Loucy (cell line): ENCODE data around the gene ZNF792.

Experiments
- H2AFZ ChIP-seq: fragments of 200-600 bp; sonication (generic); 2 replicates; pipeline ENCODE4 v1.6.0; 2016; ENCODE audit warnings: antibody characterized with exemption, mild to moderate bottlenecking, low read length, moderate library complexity
- H3F3A ChIP-seq: fragments of 200-600 bp; 2 replicates; pipeline ENCODE4 v1.6.0; 2016; ENCODE audit warnings: antibody characterized with exemption, low read depth, mild to moderate bottlenecking
- H3K27me3 ChIP-seq: fragments of 200-600 bp; sonication (generic); 2 replicates; pipeline ENCODE4 v1.6.1; 2014; ENCODE audit warnings: low read length, mild to moderate bottlenecking; ENCODE audit not compliant: insufficient read depth, poor library complexity, severe bottlenecking
- H3K36me3 ChIP-seq: fragments of 200-600 bp; sonication (generic); 2 replicates; pipeline ENCODE4 v1.6.1; 2016; ENCODE audit warnings: low read length; ENCODE audit not compliant: insufficient read depth
- H3K4me1 ChIP-seq: fragments of 200-600 bp; sonication (generic); 2 replicates; pipeline ENCODE4 v1.5.1; 2014; ENCODE audit warnings: low read length, mild to moderate bottlenecking; ENCODE audit not compliant: insufficient read depth, poor library complexity, severe bottlenecking
- H3K4me2 ChIP-seq: fragments of 200-600 bp; sonication (generic); 2 replicates; pipeline ENCODE4 v1.6.0; 2014; ENCODE audit warnings: antibody characterized with exemption, low read length, low read depth, mild to moderate bottlenecking; ENCODE audit not compliant: poor library complexity, severe bottlenecking
- H3K4me3 ChIP-seq: fragments of 200-600 bp; sonication (generic); 2 replicates; pipeline ENCODE4 v1.5.1; 2014; ENCODE audit warnings: low read length, mild to moderate bottlenecking, mixed read lengths; ENCODE audit not compliant: poor library complexity, severe bottlenecking
- H3K79me2 ChIP-seq: fragments of 200-600 bp; sonication (generic); 2 replicates; pipeline ENCODE4 v1.6.1; 2014; ENCODE audit warnings: low read length; ENCODE audit not compliant: insufficient read depth
- H3K9ac ChIP-seq: fragments of 200-600 bp; sonication (generic); 2 replicates; pipeline ENCODE4 v1.6.0; 2014; ENCODE audit warnings: mild to moderate bottlenecking, low read depth, low read length, moderate library complexity; ENCODE audit not compliant: poor library complexity, severe bottlenecking
- H3K9me2 ChIP-seq: fragments of 200-600 bp; sonication (generic); replicated peaks from 2 replicates; pipeline ENCODE4 v1.6.1; 2016; ENCODE audit warnings: low read depth, low read length, mixed read lengths
- H3K9me3 ChIP-seq: fragments of 200-600 bp; sonication (generic); 2 replicates; pipeline ENCODE4 v1.6.1; 2014; ENCODE audit warnings: mild to moderate bottlenecking, antibody characterized with exemption, low read length, low read depth; ENCODE audit not compliant: insufficient read depth
- H4K20me1 ChIP-seq: fragments of 200-600 bp; sonication (generic); 2 replicates; pipeline ENCODE4 v1.6.0; 2014; ENCODE audit warnings: antibody characterized with exemption, low read length, mild to moderate bottlenecking; ENCODE audit not compliant: insufficient read depth, poor library complexity, severe bottlenecking
- EZH2phosphoT487 ChIP-seq: fragments of 200-600 bp; IDR thresholded peaks from 2 replicates; pipeline ENCODE4 v1.6.1; 2018; ENCODE audit warnings: antibody characterized with exemption, mild to moderate bottlenecking, moderate library complexity, borderline replicate concordance
- TF ChIP-seq, protein P1 (sequence below): fragments of 200-600 bp; sonication (generic); conservative IDR thresholded peaks from 2 replicates; pipeline ENCODE4 v1.5.1; 2014; ENCODE audit warnings: mild to moderate bottlenecking, antibody characterized with exemption, low read length

ZNF792 gene

DNA sequence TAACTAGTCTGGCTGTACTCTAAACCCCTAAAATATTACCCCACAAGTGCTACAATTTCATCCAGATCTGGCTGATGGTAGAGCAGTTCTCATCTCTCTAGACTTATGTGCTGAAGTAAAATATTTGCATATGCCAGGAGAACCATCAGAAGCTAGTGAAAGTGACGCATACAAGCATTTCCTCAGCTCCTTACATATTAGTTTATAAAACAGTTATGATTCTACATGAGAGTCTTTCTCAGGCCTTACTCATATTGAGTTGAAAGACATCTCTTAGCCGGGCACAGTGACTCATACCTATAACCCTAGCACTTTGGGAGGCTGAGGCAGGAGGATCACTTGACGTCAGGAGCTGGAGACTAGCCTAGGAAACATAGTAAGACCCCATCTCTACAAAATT, 53.3 kb downstream of the ZNF792 start:
- Histone ChIP-seq H4K20me1 (no peaks in the 10 kb centered on the region), H3K9me3 (no peaks in the 10 kb centered on the region; the same call in 1 of the 2 replicates), H3K79me2 (no peaks in the 10 kb centered on the region)

More for the DNA sequence above, 53.3 kb downstream of the ZNF792 start:
- no peaks in the 10 kb centered on the region for H3K36me3 ChIP-seq
- no peaks in the 10 kb centered on the region for H3K9me2 ChIP-seq
- no peak overlapping the region for H3K4me2 ChIP-seq
- H3K4me1 ChIP-seq = no peaks in the 10 kb centered on the region
- TF ChIP-seq EZH2phosphoT487 = no peak
- TF ChIP-seq, protein P1, sequence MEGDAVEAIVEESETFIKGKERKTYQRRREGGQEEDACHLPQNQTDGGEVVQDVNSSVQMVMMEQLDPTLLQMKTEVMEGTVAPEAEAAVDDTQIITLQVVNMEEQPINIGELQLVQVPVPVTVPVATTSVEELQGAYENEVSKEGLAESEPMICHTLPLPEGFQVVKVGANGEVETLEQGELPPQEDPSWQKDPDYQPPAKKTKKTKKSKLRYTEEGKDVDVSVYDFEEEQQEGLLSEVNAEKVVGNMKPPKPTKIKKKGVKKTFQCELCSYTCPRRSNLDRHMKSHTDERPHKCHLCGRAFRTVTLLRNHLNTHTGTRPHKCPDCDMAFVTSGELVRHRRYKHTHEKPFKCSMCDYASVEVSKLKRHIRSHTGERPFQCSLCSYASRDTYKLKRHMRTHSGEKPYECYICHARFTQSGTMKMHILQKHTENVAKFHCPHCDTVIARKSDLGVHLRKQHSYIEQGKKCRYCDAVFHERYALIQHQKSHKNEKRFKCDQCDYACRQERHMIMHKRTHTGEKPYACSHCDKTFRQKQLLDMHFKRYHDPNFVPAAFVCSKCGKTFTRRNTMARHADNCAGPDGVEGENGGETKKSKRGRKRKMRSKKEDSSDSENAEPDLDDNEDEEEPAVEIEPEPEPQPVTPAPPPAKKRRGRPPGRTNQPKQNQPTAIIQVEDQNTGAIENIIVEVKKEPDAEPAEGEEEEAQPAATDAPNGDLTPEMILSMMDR = no peak
- no peak overlapping the region for H3K9ac ChIP-seq
- no peaks in the 10 kb centered on the region for H3K27me3 ChIP-seq
- H2AFZ ChIP-seq = no peak overlapping the region
- H3K4me3 ChIP-seq = no peak overlapping the region
- H3F3A ChIP-seq = no peaks in the 10 kb centered on the region
